22Rv1 (cell line): Measurements from ENCODE around the gene COBLL1.

Source experiments
- H3K27ac ChIP-seq: fragments of 450-650 bp; 2 replicates; pipeline ENCODE4 v1.5.1; 2017
- CTCF ChIP-seq: fragments of 450-650 bp; IDR thresholded peaks from 2 replicates; pipeline ENCODE4 v1.5.1; 2017; ENCODE audit warnings: mild to moderate bottlenecking
- ZFX ChIP-seq: fragments of 450-650 bp; IDR thresholded peaks from 2 replicates; pipeline ENCODE4 v1.6.1; 2017; ENCODE audit warnings: antibody characterized with exemption, borderline replicate concordance

Gene COBLL1

GRCh38 chr2:164826293-164827243, 15.1 kb downstream of the COBLL1 start:
- H3K27ac ChIP-seq, result peak overlapping the region; percentile 72
- no peak for TF ChIP-seq ZFX
- TF ChIP-seq CTCF, result no peak

DNA sequence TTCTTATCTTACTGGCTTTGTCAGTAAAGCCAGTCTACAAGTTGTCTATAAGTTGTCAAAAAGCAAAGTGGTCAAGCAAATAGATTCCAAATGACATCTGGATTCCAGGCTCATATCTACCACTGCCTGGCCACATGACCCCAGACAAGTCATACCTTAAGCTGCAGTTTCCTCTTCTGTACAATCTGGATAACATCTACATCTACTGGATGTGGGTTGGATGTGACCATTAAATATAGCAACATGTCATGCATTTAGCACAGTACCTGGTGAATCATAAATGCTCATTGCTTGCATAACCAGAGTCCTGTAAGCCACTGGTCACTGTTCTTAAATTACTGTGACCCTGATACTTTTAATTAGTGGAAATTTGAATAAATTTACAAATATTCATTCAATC, 16.8 kb downstream of the COBLL1 start:
- no peak for TF ChIP-seq ZFX
- TF ChIP-seq CTCF, result no peak
- H3K27ac ChIP-seq, result no peak overlapping the region

DNA sequence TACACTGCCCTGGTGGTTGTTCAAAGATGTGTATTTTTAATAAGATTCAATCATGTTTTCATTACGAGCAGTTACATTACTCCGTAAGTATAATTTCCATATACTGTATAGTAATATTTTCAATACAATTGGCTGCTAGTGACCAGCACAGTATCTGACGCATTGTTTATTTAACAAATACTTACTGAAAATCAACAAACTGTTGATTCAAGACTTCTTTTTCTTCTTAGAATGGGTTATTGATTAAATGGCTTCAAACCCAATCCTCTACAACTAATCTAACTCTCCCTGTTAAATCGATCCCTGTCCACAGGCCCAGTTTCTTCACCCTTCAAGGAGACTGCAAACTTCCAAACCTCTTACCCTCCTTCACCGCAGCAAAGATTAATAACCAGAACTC, 18.5 kb downstream of the COBLL1 start:
- H3K27ac ChIP-seq, result no peak overlapping the region
- TF ChIP-seq CTCF (no peak), ZFX (no peak)

DNA sequence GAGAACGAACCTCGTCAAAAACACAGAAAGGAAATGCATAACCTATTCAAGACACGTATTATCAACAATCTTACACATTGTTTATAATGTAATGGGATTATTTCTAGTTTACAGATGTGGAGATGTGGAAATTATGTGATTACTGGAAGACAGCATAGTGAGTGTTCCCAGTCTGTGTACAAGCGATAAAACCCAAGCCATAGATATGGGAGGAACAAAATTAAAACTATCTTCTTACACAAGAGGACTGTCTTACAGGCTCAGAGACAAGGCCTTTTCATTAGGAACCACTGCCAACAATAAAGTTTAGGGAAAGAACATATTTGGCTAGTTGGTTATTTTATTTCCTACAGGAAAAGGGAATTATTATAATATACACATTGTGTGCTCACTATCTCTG, 20.3 kb downstream of the COBLL1 start:
- H3K27ac ChIP-seq, result no peak overlapping the region
- no peak for TF ChIP-seq ZFX
- no peak for TF ChIP-seq CTCF

DNA sequence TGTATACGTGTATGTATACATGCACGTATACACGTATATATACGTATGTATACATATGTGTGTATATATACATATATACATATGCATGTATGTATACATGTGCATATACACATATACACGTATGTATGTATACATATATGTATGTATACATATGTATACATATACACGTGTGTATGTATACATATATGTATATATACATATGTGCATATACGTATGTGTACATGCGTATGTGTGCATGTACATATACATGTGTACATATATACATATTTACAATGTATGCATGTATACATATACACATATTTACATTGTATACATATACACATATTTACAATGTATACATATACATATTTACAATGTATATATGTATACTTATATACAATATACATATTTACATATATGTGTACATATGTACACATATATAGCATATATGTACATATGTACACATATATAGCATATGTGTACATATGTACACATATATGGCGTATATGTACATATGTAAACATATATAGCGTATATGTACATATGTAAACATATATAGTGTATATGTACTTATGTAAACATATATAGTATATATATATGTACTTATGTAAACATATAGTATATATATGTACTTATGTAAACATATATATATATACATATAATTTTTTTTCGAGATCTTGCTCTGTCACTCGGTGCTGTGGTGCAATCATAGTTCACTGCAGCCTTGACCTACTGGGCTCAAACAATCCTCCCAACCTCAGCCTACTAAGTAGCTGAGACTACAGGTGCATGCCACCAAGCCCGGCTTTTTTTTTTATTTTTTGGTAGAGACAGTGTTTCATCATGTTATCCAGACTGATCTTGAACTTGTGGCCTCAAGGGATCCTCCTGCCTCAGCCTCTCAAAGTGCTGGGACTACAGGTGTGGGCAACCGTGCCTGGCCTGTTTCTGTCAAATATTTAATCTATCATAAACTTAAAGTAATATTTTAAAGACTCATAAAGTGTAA, 23.2 kb downstream of the COBLL1 start:
- TF ChIP-seq CTCF (no peak), ZFX (no peak)
- no peak overlapping the region for H3K27ac ChIP-seq

GRCh38 chr2:164816900-164817299, 24.7 kb downstream of the COBLL1 start:
- no peak overlapping the region for H3K27ac ChIP-seq
- no peak for TF ChIP-seq CTCF
- TF ChIP-seq ZFX, result no peak
